Liver (tissue), 9 donors: Measurements from ENCODE around the gene PTPRN2. TPM values are rescaled to one million over a fixed set of nuclear protein-coding genes. Genes with fewer than 3 reads are reported as not detected.

ENCODE experiments used
- DNase-seq: peaks from one replicate; pipeline ENCODE4 v3.0.0-alpha.2; 2017; ENCODE audit warnings: low spot score
- H3K27ac ChIP-seq, 2 donors: one replicate each; pipeline ENCODE4 v1.7.0; 2013; ENCODE audit warnings: inconsistent platforms in 2 of 2, low read length in 2 of 2, control low read depth in 1 of 2, low read depth in 1 of 2, mild to moderate bottlenecking in 1 of 2
- H3K27me3 ChIP-seq, 4 donors: one replicate each; pipeline versions ENCODE4 v1.6.1 to v1.7.0; 2013; ENCODE audit warnings: low read length in 3 of 4, inconsistent platforms in 1 of 4, mild to moderate bottlenecking in 1 of 4, moderate library complexity in 1 of 4; ENCODE audit not compliant: control insufficient read depth in 4 of 4, insufficient read depth in 4 of 4
- H3K36me3 ChIP-seq, 4 donors: one replicate each; pipeline versions ENCODE4 v1.6.1 to v1.7.0; 2013; ENCODE audit warnings: low read length in 3 of 4, mild to moderate bottlenecking in 3 of 4, low read depth in 1 of 4, moderate library complexity in 1 of 4; ENCODE audit not compliant: control insufficient read depth in 4 of 4, insufficient read depth in 3 of 4
- H3K4me1 ChIP-seq, 4 donors: one replicate each; pipeline versions ENCODE4 v1.6.1 to v1.7.0; 2013; ENCODE audit warnings: low read length in 3 of 4, mild to moderate bottlenecking in 3 of 4, moderate library complexity in 1 of 4; ENCODE audit not compliant: control insufficient read depth in 4 of 4, insufficient read depth in 4 of 4
- H3K4me3 ChIP-seq, 3 donors: one replicate each; pipeline versions ENCODE4 v1.6.1 to v1.7.0; 2013; ENCODE audit warnings: low read length in 3 of 3, control low read depth in 1 of 3, low read depth in 1 of 3, mild to moderate bottlenecking in 1 of 3
- H3K9ac ChIP-seq, 2 donors: one replicate each; pipeline ENCODE4 v1.7.0; 2013; ENCODE audit warnings: low read length in 2 of 2, mild to moderate bottlenecking in 2 of 2, moderate library complexity in 2 of 2, control low read depth in 1 of 2, low read depth in 1 of 2
- H3K9me3 ChIP-seq, 4 donors: one replicate each; pipeline versions ENCODE4 v1.6.1 to v1.7.0; 2013; ENCODE audit warnings: low read length in 3 of 4; ENCODE audit not compliant: control insufficient read depth in 4 of 4
- ATF3 ChIP-seq: IDR thresholded peaks from 2 replicates; pipeline ENCODE4 v1.6.1; 2016; ENCODE audit warnings: antibody characterized with exemption
- CTCF ChIP-seq: fragments of 150-350 bp; IDR thresholded peaks from 2 replicates; pipeline ENCODE4 v1.5.1; 2017; ENCODE audit warnings: improper control_type of control experiment, low read depth, low read length; ENCODE audit not compliant: missing input control
- EGR1 ChIP-seq, 2 donors: IDR thresholded peaks; 2 replicates each; pipeline ENCODE4 v1.6.1; 2016 to 2018; ENCODE audit warnings: antibody characterized with exemption in 2 of 2, low read depth in 2 of 2
- FOXA1 ChIP-seq: IDR thresholded peaks from 2 replicates; pipeline ENCODE4 v1.6.1; 2016; ENCODE audit warnings: antibody characterized with exemption
- FOXA2 ChIP-seq: IDR thresholded peaks from 2 replicates; pipeline ENCODE4 v1.6.1; 2016; ENCODE audit warnings: antibody characterized with exemption
- GABPA ChIP-seq, 2 donors: IDR thresholded peaks in 1 of 2; conservative IDR thresholded peaks in 1 of 2; 2 replicates each; pipeline ENCODE4 v1.6.1; 2016; ENCODE audit warnings: antibody characterized with exemption in 2 of 2, mild to moderate bottlenecking in 1 of 2, moderate library complexity in 1 of 2
- HNF4A ChIP-seq, 2 donors: conservative IDR thresholded peaks; 2 replicates each; pipeline ENCODE4 v1.6.1; 2016; ENCODE audit warnings: antibody characterized with exemption in 2 of 2, mild to moderate bottlenecking in 2 of 2
- HNF4G ChIP-seq: IDR thresholded peaks from 2 replicates; pipeline ENCODE4 v1.6.1; 2016; ENCODE audit warnings: antibody characterized with exemption
- JUND ChIP-seq, 2 donors: IDR thresholded peaks; 2 replicates each; pipeline ENCODE4 v1.6.1; 2016; ENCODE audit warnings: antibody characterized with exemption in 2 of 2
- MAX ChIP-seq: IDR thresholded peaks from 2 replicates; pipeline ENCODE4 v1.6.1; 2016; ENCODE audit warnings: antibody characterized with exemption
- NR2F2 ChIP-seq: IDR thresholded peaks from 2 replicates; pipeline ENCODE4 v1.6.1; 2016; ENCODE audit warnings: antibody characterized with exemption
- RAD21 ChIP-seq, 2 donors: IDR thresholded peaks; 2 replicates each; pipeline ENCODE4 v1.6.1; 2016; ENCODE audit warnings: antibody characterized with exemption in 2 of 2, mild to moderate bottlenecking in 2 of 2
- REST ChIP-seq: IDR thresholded peaks from 2 replicates; pipeline ENCODE4 v1.6.1; 2016; ENCODE audit warnings: antibody characterized with exemption, mild to moderate bottlenecking
- RXRA ChIP-seq, 2 donors: IDR thresholded peaks; 2 replicates each; pipeline ENCODE4 v1.6.1; 2017 to 2018; ENCODE audit warnings: antibody characterized with exemption in 2 of 2, mild to moderate bottlenecking in 1 of 2
- SP1 ChIP-seq: IDR thresholded peaks from 2 replicates; pipeline ENCODE4 v1.6.1; 2018; ENCODE audit warnings: antibody characterized with exemption, mild to moderate bottlenecking
- TAF1 ChIP-seq: conservative IDR thresholded peaks from 2 replicates; pipeline ENCODE4 v1.6.1; 2016; ENCODE audit warnings: antibody characterized with exemption, mild to moderate bottlenecking
- YY1 ChIP-seq: IDR thresholded peaks from 2 replicates; pipeline ENCODE4 v1.6.1; 2016; ENCODE audit warnings: antibody characterized with exemption, mild to moderate bottlenecking
- ZBTB33 ChIP-seq: IDR thresholded peaks from 2 replicates; pipeline ENCODE4 v1.6.1; 2016; ENCODE audit warnings: antibody characterized with exemption
- WGBS: extraction: QIAGEN DNeasy Blood & Tissue Kit; methylation state at CpG from one replicate; pipeline ENCODE4 v1.1.7; 2013; 5-methylcytosine and 5-hydroxymethylcytosine counted together
- polyA plus RNA-seq, 2 donors: library from polyadenylated mRNA; stranded (reverse) in 1 of 2; unstranded in 1 of 2; fragments of 200-250 nt in 1 of 2; fragments of >200 nt in 1 of 2; fragmentation: Nextera tagmentation in 1 of 2; extraction: Ambion mirVana in 1 of 2; gene quantifications; one replicate each; pipeline versions ENCODE4 v1.2.1 to v1.2.3, GENCODE V29; 2013 to 2015
- total RNA-seq, 2 donors: library from RNA; depleted of rRNA; stranded (reverse); fragments of >200 nt; gene quantifications; one replicate each; pipeline ENCODE4 v1.2.3, GENCODE V29; 2014
- donor health status: healthy.
- donor health status: healthy.
- donor health status: healthy.
- donor health status: healthy.
- donor health status: healthy.

PTPRN2 gene
- total and polyA plus RNA-seq, 4 donors: 0.75 to 1.9 (median 1.1) TPM

- H3K4me1 ChIP-seq: no peaks in the 10 kb centered on the region
- WGBS: 82% methylated on average over 13 of the region's 13 CpGs
Observed at GRCh38 chr7:157495594-157495993, 1092.0 kb downstream of the PTPRN2 start.

More at GRCh38 chr7:157495594-157495993, 1092.0 kb downstream of the PTPRN2 start:
- Histone ChIP-seq H3K9me3 (no peaks in the 10 kb centered on the region), H3K27ac (no peak overlapping the region), H3K4me3 (no peak overlapping the region), H3K9ac (no peak overlapping the region), H3K36me3 (no peaks in the 10 kb centered on the region), H3K27me3 (no peaks in the 10 kb centered on the region)
- no peak for DNase-seq
- TF ChIP-seq GABPA (IDR thresholded peaks at IDR 0.05 in 1 of 2, conservative IDR thresholded peaks at IDR 0.05 in 1 of 2) (no peak), NR2F2 (no peak), SP1 (no peak), EGR1 (IDR thresholded peaks at IDR 0.05; ENCODE audit: low read depth in 2 of 2) (no peak), RXRA (IDR thresholded peaks at IDR 0.05) (no peak), YY1 (no peak), HNF4A (conservative IDR thresholded peaks at IDR 0.05) (no peak), FOXA2 (no peak), CTCF (no peak), TAF1 (no peak), MAX (no peak), RAD21 (IDR thresholded peaks at IDR 0.05) (no peak), HNF4G (no peak), JUND (IDR thresholded peaks at IDR 0.05) (no peak), FOXA1 (no peak), ZBTB33 (no peak), ATF3 (no peak), REST (no peak)
